ENCODE results near the gene OR10G8.
A peak's percentile ranks its signal among the peaks of the same experiment; 100 is the strongest.
"Not testable (repeated sequence)": the region's sequence is repeated elsewhere in the genome, so short reads cannot be mapped to it uniquely, and the experiment has no call there.

The OR10G8 gene

GRCh38 chr11:124026498-124026897, at the start of gene OR10G8:
TSS of gene OR10G8 (plus strand) at chr11:124026798. CDS start at chr11:124029623, 2,825 bp downstream.
- DNase-seq, result no peak

- no peak for DNase-seq
These were observed 48.8 kb upstream of the OR10G8 start, which contains the start of gene OR10S1 for GRCh38 chr11:123977731-123978347. TSS of gene OR10S1 (minus strand) at chr11:123977781. CDS start at chr11:123977664, 117 bp downstream.

- DNase-seq, result no peak
These were observed 47.3 kb upstream of the OR10G8 start for GRCh38 chr11:123979311-123979710.

- DNase-seq, result no peak
These were observed 31.5 kb upstream of the OR10G8 start, which contains the start of gene OR10G6 for GRCh38 chr11:123995119-123995518. TSS of gene OR10G6 (minus strand) at chr11:123995161. CDS start at chr11:123995161, 0 bp downstream.

DNA sequence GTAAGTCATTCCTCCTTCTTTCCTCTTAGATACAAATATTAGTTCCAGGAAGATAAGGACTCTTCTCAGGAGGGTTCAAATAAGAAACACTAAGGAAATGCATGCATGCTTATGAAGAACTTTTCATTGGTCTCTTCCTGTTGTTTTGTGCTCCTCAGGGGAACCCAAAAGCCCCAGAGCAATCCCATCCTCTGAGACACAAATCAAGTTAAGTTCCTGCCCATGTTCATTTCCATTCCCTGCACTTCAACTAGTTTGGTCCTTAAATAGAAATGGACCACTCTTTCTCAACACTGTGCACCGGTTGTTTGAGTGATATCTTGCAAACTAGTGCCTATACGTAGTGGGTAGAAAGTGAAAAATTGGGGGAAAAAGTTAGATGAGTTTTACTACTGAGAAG, 13.9 kb upstream of the OR10G8 start, which contains the start of gene OR10G4:
TSS of gene OR10G4 (plus strand) at position 301 of the 400 bp plus-strand sequence. CDS start 2,578 bp downstream, outside the sequence.
- DNase-seq, result no peak

DNA sequence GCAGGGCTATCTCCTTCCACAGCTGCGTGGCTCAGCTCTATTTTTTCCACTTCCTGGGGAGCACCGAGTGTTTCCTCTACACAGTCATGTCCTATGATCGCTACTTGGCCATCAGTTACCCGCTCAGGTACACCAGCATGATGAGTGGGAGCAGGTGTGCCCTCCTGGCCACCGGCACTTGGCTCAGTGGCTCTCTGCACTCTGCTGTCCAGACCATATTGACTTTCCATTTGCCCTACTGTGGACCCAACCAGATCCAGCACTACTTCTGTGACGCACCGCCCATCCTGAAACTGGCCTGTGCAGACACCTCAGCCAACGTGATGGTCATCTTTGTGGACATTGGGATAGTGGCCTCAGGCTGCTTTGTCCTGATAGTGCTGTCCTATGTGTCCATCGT, 10.8 kb upstream of the OR10G8 start:
- DNase-seq, result not testable (repeated sequence)

DNA sequence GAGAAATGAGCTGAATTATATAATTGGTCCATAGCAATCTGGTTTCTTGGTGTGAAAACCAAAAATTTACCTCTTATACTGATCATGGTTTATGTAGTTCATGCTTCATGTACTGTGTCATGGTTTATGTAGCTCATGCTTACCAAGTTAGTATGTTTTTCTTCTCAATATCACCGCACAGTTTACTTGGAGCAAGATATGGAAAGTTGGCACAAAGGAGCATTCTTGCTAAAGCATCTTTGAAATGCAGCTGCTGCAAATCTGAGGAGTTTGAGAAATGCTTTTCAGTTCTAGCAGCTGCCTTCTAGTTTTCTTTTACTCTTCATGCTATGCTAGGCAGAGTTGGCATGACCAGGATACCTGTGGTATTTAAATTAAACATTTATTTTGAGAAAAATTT, 10.1 kb downstream of the OR10G8 start:
- DNase-seq, result no peak

- no peak for DNase-seq
These were observed 13.0 kb downstream of the OR10G8 start for GRCh38 chr11:124039557-124039956.

DNA sequence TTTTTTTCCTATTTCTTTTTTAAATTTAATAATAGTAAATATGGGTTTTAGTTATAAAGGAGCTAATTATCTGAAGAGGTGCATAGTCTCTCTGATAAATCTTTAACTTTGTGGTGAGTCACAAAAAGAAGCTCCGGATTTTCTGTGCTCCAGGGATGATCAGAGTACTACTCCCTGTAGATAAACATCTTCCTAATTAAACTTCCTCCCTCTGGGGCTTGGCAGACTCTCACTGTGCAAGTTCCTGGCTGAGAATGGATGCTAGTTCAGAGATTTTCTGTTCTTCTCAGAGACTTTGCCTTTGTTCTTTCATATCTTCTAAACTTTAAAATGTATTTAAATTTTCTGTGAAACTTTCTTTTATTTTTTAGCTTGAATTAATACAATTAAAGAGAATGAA, 14.7 kb downstream of the OR10G8 start, which contains the start of gene OR10G7:
TSS of gene OR10G7 (minus strand) at position 72 of the 400 bp plus-strand sequence. CDS start 2,324 bp downstream, outside the sequence.
- no peak for DNase-seq

- DNase-seq, result no peak
These were observed 16.8 kb downstream of the OR10G8 start for GRCh38 chr11:124043420-124043819.

DNA sequence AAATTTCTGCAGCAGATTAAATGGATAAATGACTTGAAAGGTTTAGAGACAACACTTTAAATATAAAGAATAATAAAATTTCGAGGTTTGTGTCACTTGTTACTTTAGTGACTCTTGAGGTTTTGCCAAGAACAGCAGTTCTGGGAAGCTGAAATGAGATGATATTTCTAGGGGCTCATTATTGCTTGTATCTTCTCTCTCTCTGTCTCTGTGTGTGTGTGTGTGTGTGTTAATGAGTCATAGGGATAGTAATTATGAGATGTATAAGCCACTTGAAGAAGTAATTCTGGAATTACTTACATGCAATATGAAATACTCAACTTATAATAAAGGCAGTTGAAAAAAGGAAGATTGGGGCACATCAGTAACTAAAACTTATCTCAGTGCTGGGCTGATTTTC, 24.1 kb downstream of the OR10G8 start:
- DNase-seq, result no peak

DNA sequence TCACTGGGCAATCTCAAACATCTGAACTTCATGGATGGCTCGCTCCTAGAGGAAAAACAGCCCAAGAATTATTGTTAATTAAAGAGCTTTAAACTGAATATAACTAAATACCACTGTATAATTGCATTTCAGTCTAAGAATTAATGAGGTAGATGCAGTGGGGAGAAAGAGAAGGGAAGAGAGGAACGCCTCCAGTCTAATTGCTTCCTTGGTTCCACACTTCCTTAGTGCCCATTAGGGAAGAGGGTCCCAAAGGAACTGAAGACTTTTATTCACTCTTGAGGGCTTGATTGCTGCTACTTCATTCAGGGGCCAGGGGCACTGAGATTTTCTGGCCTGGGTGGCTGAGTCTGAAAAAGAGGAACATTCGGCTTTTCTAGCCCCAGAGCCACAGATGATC, 26.4 kb downstream of the OR10G8 start:
- DNase-seq, result no peak

- no peak for DNase-seq
These were observed 42.1 kb downstream of the OR10G8 start for GRCh38 chr11:124068601-124069110.

GRCh38 chr11:124069429-124070401, 43.1 kb downstream of the OR10G8 start:
- DNase-seq, result peak in 1 of 4 experiments; percentile 17

GRCh38 chr11:124070915-124071622, 44.5 kb downstream of the OR10G8 start:
- peak in 3 of 4 experiments; percentile 26 to 51 (median 38) for DNase-seq

DNA sequence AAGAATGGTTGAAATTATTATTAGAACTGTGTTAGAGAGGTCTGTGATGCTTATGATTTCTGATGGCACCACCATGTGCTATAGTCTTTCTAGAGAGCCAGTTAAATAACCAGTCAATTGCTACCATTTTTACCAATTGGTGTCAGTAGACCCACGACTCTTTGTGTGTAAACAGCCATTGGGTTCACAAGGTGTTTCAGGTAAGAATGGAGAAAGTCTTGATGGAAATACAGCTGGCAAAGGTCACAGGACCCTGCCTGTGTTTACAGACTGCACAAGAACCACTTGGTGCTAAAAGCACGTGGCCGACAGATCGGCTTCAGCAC, 45.0 kb downstream of the OR10G8 start:
- no peak for DNase-seq

DNA sequence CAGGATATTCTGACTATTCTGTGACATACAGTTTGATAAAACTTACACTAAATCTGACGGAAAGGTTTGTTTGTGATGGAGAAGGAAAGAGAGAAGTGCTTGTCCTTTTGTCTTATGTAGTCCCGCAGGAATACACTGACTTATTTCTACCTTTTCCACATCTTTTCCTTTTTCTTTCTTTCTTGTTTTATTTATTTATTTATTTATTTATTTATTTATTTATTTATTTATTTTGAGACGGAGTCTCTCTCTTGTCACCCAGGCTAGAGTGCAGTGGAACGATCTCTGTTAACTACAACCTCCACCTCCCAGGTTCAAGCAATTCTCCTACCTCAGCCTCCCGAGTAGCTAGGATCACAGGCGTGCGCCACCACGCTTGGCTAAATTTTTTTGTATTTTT, 45.5 kb downstream of the OR10G8 start:
- DNase-seq, result no peak

- no peak for DNase-seq
These were observed 48.0 kb downstream of the OR10G8 start for GRCh38 chr11:124074554-124074953.

- no peak for DNase-seq
These were observed 48.9 kb downstream of the OR10G8 start for GRCh38 chr11:124075492-124075840.

GRCh38 chr11:124075841-124076651, 49.4 kb downstream of the OR10G8 start:
- DNase-seq, result no peak

GRCh38 chr11:124077266-124077665, 50.7 kb downstream of the OR10G8 start:
- DNase-seq, result no peak

DNA sequence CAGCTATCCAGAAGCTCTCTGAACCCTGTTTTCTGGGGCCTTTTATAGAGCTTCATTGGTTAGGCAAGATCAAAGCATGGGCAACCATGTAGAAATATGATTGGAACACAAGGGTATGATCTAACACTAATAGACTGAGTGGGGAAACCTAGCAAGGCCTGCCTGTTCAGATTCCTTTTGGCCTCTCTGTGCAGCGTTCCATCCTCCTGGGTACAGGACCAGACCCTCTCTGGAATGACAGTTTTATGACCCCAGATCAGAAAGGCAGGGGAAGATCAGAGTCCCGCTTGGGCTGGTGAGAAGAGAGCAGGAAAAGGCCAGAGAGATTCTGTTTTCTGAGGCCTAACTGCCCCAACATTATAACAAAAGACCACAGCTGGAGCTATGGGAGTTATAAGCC, 52.0 kb downstream of the OR10G8 start:
- no peak for DNase-seq

Measured in activated naive CD4-positive, alpha-beta T cell (primary cell).